ENCODE results near the gene PAX2. TPM values are rescaled to one million over a fixed set of nuclear protein-coding genes. Genes with fewer than 3 reads are reported as not detected.

Gene PAX2
- total RNA-seq, 1 experiment from 2014 or later: 0.09 TPM

- peaks cover 30% of the 10 kb centered on the region for H3K4me1 Mint-ChIP-seq
- DNase-seq (ENCODE audit: low spot score): no peak
- H3K9me3 Mint-ChIP-seq: no peaks in the 10 kb centered on the region
- H3K36me3 Mint-ChIP-seq: no peaks in the 10 kb centered on the region
- no peak for ATAC-seq
- H3K4me3 Mint-ChIP-seq: no peak overlapping the region
- no peaks in the 10 kb centered on the region; the same call in 1 of the 2 replicates for H3K27me3 Mint-ChIP-seq (ENCODE audit: low read depth)
- POLR2A ChIA-PET: no interaction called here
- CTCF ChIA-PET: interaction anchor here (1.4 to 1.9 kb wide), 2 partner anchors 13 to 36 kb away, joined by 4 to 8 read pairs; no protein-coding TSS in a partner anchor
- TF ChIP-seq CREM (CRISPR knock-in tag; IDR thresholded peaks at IDR 0.05) (no peak), ZNF512 (CRISPR knock-in tag; IDR thresholded peaks at IDR 0.05; ENCODE audit: borderline replicate concordance) (no peak)
- H3K27ac Mint-ChIP-seq: no peak overlapping the region
These were observed 85.3 kb downstream of the PAX2 start for GRCh38 chr10:100830728-100831111.

- Mint-ChIP-seq H3K36me3 (no peaks in the 10 kb centered on the region), H3K4me3 (no peak overlapping the region), H3K27ac (no peak overlapping the region), H3K4me1 (peaks cover 27% of the 10 kb centered on the region), H3K27me3 (ENCODE audit: low read depth) (no peaks in the 10 kb centered on the region), H3K9me3 (no peaks in the 10 kb centered on the region)
- TF ChIP-seq ZNF396 (CRISPR knock-in tag; IDR thresholded peaks at IDR 0.05; ENCODE audit: borderline replicate concordance): no peak
- TF ChIP-seq NFATC4 (CRISPR knock-in tag; IDR thresholded peaks at IDR 0.05): no peak
- no peak for TF ChIP-seq ZNF532 (CRISPR knock-in tag; IDR thresholded peaks at IDR 0.05; ENCODE audit: borderline replicate concordance)
- no peak for TF ChIP-seq SMAD3 (CRISPR knock-in tag; IDR thresholded peaks at IDR 0.05; ENCODE audit: borderline replicate concordance)
- no peak for TF ChIP-seq JUN (CRISPR knock-in tag; IDR thresholded peaks at IDR 0.05)
- TF ChIP-seq ARID4B (CRISPR knock-in tag; IDR thresholded peaks at IDR 0.05; ENCODE audit: borderline replicate concordance): no peak
- TF ChIP-seq ZBTB43 (CRISPR knock-in tag; IDR thresholded peaks at IDR 0.05): no peak
- TF ChIP-seq NR2C2 (CRISPR knock-in tag; IDR thresholded peaks at IDR 0.05): no peak
- TF ChIP-seq TEAD1 (CRISPR knock-in tag; IDR thresholded peaks at IDR 0.05): no peak
- no peak for TF ChIP-seq IRF2 (CRISPR knock-in tag; IDR thresholded peaks at IDR 0.05; ENCODE audit: borderline replicate concordance, low read depth)
- no peak for TF ChIP-seq MAX (CRISPR knock-in tag; IDR thresholded peaks at IDR 0.05)
- no peak for TF ChIP-seq ZNF219 (CRISPR knock-in tag; IDR thresholded peaks at IDR 0.05; ENCODE audit: borderline replicate concordance)
- no peak for TF ChIP-seq TP53 (CRISPR knock-in tag; IDR thresholded peaks at IDR 0.05)
- TF ChIP-seq ZNF232 (CRISPR knock-in tag; IDR thresholded peaks at IDR 0.05): no peak
- DNase-seq (ENCODE audit: low spot score): no peak
- POLR2A ChIA-PET: interaction anchor here (0.7 kb wide), 1 partner anchor 206 kb away, joined by 4 read pairs; no protein-coding TSS in a partner anchor
- CTCF ChIA-PET: interaction anchor here (1.9 kb wide), 1 partner anchor 14 kb away, joined by 8 read pairs; no protein-coding TSS in a partner anchor
- no peak for ATAC-seq
These were observed 86.4 kb downstream of the PAX2 start for GRCh38 chr10:100831742-100832141.

Measured in WTC11 (cell line).